Activated CD4-positive, alpha-beta T cell treated with anti-CD3 and anti-CD28 coated beads, Interleukin-2, Interleukin-6, amounts not matched to agents 100 ng/mL and 50 ng/mL, durations not matched to agents 16 hours and 8 hours (primary cell): Measurements from ENCODE around the gene SLCO4A1.

ENCODE experiments used
- DNase-seq: peaks from one replicate; pipeline ENCODE4 v3.0.0-alpha.2; 2020

Gene SLCO4A1

DNA sequence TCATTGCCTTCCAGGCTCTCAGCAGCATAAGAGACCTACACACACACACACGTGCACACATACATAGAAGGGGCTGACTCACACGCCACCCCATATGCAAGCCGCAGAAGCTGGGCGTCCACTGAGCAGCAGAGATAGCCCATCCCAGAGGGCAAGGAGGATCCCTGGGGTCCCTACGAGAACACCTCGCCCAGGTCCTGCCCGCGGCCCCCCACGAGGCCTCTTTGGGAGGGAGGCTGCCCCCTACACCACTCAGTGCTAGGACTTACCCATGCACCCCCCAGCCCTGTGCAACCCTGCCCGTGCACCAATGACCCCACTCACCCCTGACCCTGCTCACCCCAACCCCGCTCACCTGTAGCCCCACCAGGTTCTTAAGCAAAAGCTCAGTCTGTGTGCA is 45.8 kb downstream of the SLCO4A1 start:
- DNase-seq, result no peak

DNA sequence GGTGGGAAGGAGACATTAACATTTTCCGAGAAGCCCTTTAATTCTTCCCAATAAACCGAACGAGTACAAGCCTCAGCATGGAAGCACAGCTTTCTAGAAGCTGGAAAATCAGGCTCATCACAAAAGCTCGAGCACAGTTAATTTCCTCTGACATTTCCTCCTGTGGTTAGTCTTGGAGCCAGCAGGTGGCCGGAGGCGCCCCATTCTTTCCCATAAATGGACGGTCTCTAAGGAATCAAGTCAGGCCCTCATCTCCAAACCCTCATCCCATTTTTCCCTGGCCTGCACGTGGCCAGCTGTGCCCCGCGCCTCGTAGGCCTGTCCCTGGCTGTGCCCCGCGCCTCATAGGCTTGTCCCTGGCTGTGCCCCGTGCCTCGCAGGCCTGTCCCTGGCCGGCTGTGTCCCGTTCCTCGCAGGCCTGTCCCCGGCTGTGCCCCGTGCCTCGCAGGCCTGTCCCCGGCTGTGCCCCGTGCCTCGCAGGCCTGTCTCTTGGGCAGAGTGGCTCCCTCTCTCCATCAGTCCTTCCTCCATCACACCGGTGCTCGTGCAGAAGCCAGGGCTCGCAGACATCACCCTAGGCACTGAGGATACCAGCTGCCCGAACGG is 46.7 kb downstream of the SLCO4A1 start:
- DNase-seq, result no peak

DNA sequence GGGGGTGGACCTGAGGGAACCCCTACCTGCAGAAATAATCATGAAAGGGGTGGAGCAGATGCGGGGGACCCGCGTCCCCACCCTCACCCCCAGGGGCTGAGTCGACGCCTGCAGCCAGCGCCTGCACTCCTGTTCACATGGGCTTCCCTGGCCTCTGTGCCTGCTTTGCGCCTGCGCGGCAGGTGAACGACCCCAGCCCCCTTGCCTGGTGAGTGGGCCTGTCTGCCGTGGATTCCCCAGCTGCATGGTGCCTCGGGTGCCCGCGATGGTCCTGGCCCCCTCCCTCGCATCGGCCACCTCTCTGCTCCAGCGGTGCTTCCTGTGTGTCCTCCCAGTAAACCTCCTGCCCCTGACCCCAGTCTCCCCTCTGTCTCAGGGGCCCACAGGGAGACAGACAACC is 47.6 kb downstream of the SLCO4A1 start:
- DNase-seq, result no peak

DNA sequence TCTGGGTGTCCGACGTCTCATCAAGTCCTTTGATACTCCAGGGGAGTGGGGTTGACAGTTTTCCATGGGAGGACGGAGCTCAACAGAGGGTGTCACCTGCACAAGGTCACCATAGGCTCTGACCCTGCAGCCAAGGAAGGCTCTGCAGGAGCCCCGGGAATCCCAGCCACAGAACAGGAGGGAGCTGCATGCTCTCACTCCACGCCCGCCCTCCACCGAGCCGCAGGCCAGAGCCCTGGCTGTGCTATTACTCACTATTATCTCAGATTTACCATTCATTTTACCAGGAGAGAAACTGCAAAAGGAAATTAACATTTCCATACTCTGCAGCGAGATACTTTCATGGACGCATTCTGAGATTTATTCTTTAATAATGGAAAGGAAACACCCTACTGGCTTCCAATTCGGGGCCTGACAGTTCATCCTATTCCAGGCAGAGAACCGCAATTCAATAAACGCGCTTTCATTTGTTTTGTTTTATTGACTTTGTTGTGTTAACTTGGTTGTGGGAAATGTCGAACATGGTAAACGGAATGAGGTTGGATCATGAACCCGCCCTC is 48.0 kb downstream of the SLCO4A1 start:
- no peak for DNase-seq

DNA sequence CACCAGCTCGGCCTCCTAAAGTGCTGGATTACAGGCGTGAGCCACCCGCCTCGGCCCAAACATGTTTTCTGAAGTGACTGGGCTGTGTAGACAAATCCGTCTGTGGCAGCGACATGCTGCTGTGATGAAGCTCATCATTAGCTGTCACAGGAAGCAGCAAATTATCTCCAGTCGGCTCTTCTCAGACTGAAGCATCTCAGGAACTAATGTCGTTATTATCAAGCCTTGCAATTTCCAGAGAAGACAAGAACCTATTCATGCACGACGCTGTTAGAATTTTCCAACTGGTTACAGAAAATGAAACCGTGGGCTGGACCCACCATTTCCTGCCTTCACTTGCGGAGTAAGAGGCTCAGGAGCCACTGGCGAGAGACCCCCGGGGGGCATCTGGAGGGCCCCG is 49.2 kb downstream of the SLCO4A1 start:
- no peak for DNase-seq

DNA sequence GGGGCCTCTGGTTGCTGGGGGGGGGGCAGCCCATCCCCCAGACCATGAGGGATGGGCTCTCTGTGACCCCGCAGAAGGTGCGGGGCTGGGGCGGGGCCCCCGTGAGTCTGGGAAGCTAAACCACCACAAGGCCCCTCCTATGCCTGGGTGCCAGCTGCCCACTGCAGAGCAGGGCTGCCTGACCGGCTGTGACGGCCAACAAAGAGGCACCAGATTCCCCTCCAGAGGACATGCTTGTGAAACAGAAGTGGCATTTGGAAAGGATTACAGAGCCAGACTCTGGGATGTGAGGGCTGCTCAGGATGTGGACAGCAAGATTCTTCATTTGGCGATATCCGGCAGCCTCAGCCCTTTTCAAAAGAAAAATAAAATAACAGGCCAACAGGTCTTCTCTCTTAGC is 49.9 kb downstream of the SLCO4A1 start:
- no peak for DNase-seq

DNA sequence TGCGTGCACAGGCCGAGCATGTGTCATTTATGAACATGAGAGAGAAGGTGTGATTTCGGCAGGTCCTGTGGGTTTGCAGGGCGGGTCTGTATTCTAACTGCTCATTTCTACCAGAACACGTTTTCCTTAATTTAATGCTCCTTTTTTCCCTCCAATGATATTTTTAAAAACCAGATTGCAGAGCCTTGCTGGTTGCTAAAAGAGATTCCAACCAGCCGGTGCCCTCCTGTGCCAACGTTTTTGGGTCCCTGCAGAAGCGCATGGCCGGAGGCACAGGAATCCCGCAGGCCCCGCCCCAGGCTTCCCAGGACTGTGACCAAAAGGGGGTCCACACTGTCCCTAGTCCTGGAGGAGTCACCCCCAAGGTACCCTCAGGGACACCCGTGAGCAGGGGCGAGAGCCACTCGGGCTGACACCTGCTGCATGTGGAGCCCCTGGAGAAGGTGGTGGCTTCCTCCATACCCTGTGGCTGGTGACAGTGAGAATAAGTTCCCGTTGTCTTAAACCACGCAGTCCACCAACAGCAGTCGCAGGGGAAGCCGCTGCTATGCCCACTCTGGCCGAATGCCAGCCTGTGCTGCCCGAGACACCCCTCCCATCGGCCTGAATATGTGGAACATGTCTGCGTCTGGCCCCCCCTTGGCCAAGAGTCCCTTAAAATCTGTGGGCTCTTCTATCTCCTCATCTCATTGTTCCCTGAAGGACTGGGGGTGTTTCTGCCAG is 50.7 kb downstream of the SLCO4A1 start:
- DNase-seq, result no peak

DNA sequence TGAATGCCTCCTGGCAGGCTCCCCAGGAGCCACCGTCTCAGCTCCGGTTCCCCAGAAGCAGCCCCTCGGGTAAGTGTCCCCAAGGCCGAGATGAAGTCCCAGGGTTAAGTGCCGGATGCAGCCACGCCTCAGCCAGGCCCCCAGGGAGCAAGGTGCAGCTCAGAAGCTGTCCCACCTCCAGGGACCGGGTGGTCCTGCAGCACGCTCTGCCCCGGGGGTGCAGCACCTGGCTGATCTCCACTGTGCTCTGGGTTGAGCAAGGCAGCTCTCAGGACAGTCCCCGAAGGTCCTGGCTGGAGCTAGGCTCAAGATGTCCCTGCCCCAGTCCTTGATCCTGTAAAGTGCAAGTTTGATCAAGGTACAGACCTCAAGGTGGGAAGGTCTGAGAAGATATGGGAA is 51.2 kb downstream of the SLCO4A1 start:
- DNase-seq, result no peak

DNA sequence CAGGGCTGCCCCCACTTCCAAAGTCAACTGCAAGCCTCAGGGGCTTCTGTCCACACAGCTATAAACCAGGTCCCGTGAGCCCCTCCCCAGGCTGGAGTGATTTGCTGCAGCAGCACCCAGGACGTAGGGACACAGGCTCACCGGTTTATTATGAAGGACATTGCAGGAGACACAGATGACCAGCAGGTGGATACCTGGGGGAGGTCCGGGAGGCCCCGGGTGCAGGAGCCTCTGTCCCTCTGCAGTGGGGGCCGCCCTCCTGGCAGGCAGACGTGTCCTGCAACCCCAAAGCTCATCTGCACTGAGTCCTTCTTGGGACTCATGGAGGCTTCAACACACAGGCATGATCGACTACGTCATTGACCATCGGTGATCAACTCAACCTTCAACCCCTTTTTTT is 51.8 kb downstream of the SLCO4A1 start:
- no peak for DNase-seq

DNA sequence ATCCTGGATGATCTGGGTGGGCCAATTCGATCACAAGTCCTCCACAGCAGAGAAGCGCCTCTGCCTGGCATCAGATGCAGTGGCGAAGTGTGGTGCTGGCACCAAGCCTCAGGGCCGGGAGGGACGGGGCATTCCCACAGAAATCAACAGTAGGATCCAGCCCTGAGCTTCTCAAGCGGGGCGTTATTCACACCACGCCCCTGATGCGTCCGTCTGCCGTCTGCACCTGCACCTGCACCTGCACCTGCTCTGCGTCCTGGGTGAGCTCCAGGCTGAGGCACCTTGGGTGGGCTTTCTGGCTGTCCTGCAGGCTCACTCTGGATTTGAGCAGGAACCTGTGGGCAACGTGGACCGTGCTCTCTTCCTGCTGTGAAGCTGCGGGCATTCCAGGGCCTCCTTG is 52.6 kb downstream of the SLCO4A1 start:
- no peak for DNase-seq

DNA sequence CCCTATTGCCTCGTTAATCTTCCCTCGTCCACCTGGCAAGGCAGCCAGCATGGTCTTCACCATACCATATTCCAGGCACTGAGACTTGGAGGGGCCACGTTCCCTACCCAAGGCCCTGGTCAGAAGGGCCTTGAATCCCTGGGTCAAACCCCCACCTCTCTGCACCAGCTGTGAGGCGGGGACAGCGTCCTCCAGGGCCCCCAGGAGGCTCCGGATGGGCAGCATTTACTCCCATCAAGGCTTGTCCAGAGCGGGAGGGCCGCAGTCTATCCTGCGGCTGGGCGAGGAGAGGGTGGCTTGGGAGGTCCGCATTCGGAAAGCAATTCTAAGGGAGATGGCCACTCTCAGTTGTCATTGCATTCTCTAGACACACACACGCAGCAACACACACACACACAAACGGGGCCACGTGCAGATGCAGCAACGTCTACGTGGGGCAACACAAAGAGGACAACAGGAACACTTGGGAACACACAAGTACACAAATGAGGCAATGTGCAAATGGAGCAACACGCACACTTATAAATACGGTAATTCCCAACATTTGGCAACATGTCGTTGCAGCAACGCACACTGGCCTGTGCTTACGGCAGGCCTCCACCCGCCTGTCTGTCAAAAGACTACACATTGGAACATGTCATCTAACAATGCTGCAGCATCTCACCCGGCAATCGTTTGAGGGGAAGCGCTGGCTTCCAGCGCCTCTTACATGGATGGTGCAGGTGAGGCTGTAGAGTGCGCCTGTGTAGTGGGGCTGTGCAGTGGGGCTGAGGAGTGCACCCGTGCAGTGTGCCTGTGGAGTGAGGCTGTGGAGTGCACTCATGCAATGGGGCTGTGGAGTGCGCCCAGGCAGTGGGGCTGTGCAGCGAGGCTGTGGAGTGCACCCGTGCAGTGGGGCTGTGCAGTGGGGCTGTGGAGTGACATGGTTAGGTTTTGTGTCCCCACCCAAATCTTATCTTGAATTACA is 53.4 kb downstream of the SLCO4A1 start:
- no peak for DNase-seq

DNA sequence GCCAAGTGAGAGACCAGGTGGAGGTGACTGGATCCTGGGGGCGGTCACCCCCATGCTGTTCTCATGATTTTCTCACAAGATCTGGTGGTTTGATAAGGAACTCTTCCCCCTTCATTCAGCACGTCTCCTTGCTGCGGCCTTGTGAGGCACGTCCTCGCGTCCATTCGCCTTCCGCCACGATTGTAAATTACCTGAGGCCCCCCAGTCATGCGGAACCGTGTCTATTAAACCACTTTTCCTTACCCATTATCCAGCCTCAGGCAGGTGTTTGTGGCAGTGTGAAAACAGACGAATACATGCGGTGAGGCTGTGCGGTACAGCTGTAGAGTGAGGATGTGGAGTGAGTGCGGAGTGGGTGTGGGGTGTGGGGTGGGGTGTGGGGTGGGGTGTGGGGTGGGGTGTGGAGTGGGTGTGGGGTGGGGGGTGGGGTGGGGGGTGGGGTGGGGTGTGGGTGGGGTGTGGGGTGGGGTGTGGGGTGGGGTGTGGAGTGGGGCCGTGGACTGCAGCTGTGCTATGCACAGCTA is 54.2 kb downstream of the SLCO4A1 start:
- DNase-seq, result no peak

DNA sequence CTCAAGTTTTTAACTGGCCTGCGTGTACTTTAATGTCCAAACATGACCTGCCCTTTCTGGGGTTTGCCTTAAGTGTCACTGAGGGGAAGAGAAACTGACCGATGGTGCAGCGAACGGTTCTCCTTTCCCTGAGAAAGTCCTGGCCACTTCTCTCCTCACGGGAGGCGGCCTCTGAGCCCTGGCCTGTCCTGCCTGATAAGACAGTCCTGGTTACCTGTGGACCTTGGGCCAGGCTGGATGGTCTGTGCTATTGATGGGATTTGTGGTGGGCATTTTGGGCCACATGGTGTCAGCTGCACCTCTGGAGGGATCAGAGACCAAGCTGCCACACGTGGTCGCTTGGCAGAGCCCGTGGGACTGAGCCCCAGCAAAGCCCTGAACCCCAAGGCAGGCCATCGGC is 54.7 kb downstream of the SLCO4A1 start:
- no peak for DNase-seq

DNA sequence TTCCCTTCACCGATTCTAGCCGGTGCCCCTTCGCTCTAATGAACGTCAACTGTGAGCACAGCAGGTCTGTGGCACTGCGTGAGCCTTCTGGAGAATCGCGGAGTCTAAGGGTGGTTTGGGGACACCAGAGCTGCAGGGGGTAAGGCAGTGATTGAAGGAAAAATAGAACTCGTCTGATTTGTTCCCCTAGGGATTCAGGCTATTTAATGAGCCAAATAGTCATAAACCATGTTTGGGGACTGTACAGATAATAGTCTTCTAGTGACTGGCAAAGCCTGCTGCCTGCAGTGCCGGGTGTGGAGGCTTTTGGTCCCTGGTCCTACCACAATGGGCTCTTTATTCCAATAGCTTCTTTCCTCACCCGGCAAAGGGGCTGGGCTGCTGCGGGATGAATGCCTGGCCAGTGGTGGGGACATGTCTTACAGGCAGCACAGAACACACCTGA is 55.2 kb downstream of the SLCO4A1 start:
- DNase-seq, result no peak

DNA sequence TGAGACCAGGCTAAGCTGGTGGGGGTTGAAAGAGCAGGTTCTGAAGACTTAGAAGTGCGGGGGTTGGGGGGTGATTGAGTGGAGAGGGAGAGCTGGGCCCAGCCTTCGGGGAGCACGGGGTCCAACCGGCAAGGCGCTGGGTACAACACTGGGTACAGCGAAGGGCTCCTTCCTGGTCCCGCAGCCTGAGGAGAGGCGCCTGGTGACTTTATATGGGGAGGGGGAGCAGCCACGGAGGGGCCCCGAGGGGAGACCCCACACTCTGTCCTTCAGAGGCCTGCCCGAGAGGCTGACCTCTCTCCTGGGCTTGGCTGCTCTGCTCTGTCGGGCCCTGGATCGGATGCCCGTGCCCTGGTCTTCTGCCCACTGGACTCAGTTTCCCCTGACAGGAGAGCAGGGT is 55.9 kb downstream of the SLCO4A1 start:
- no peak for DNase-seq

DNA sequence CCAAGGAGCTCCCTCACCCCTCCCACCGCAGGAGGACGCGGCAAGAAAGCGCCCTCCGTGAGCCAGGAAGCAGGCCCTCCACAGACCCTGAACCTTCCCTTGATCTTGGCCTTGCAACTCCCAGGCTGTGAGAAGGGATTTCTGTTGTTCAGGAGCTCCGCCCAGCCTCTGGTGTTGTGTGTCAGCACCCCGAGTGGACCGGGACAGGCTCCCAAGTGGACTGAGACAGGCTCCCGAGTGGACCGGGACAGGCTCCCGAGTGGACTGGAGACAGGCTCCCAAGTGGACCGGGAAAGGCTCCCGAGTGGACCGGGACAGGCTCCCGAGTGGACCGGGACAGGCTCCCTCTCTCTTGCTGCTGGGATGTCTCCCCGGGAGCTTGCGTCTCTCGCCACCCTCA is 57.0 kb downstream of the SLCO4A1 start:
- no peak for DNase-seq

DNA sequence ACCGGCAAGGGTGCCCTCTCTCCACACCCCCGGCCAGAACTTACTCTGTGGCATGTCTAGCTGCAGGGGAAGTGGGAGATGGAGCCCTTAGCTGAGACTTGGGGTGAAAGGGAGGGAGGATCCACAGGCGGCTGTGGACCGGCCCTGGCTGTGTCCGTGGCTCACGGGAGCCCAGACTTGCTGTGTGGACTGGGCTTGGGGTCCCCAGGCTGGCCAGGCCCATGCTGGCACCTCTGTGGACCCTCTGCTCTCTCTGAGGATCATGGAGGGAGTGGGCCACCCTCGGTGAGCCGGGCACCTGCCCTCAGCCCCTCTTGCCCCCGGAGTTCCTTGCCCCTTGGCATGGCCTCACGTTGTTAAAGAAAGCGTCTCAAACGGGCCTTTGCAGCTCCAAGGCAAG is 57.4 kb downstream of the SLCO4A1 start:
- no peak for DNase-seq

DNA sequence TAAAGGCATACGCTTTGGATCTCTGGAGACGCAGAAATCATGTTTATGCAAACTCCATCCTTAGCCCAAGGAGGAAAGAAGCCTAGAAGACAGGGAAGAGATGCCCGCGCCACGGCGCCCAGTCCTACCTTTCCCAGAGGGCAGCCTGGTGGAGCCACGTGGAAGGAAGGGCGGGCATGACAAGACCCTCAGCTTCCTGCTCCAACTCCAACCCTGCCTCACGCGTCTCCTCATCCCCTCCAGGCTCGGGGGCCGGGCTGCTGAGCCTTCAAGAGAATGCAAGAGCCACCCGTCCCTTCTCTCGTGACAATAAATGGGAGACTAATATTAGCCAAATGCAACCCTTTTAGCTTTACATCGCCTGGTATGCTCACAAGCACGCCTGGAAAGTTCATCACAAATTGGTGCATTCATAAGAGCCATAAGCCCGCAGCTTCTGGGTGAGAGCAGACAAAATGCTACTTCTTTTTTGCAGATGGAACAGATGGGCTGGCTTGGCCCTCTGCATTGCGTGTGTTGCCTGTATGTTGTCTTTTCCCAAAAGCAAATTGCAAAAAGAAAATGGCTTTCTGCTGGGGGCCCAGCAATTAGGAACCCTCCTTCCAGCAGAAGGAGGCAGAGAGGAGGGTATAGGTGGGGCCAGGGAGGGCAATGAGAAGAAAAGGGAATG is 58.1 kb downstream of the SLCO4A1 start:
- DNase-seq, result no peak

DNA sequence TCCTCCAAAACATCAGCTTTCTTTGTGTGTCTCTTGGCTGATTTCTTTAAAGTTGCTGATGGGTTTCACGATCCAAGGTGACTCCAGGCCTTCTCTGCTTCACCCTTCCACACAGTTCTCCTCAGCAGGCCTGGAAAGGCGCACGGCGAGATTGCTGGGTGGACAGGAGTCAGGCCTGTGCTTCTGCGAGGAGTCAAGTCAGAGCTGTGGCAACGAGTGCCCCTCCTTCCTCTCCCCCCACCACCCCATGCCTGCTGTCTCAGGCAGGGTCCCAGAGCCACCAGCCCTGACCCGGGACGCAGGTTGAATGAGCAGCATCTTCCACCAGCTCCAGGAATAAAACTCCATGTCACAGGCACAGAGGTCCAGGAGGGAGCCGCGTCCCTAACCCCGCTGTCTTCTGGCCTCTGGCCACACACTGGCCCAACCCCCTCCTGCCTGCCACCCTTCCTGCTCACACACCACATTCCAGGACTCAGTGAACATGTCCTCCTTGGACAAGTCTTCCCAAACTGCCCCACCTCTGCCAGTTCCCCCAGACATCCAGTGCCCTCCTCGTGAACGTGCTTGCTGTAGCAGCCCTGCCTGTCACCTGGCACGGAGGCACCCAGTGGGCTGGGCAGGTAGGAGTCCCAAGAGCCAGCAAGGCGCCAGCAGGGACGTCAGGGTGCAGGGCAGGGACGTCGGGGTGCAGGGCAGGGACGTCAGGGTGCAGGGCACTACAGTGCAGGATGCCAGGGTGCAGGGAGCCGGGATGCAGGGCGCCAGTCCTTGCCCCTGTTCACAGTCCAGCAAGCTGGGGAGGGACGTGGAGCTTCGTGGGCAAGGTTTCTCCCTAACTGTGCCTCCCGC is 59.1 kb downstream of the SLCO4A1 start:
- no peak for DNase-seq

DNA sequence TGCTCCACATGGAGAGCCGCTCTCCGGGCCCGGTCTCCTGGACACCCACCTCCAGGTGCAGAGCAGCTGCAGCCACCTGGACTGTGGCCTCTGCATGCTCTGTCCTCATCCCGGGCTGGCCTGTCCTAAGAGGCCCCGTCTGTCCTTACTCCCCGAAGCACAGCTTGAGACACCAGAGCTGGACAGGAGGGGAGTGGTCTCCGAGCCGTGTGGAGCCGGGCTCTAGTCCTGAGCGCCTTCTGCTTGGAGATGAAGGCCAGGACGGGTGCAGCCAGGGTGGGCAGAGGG is 59.7 kb downstream of the SLCO4A1 start:
- DNase-seq, result no peak

DNA sequence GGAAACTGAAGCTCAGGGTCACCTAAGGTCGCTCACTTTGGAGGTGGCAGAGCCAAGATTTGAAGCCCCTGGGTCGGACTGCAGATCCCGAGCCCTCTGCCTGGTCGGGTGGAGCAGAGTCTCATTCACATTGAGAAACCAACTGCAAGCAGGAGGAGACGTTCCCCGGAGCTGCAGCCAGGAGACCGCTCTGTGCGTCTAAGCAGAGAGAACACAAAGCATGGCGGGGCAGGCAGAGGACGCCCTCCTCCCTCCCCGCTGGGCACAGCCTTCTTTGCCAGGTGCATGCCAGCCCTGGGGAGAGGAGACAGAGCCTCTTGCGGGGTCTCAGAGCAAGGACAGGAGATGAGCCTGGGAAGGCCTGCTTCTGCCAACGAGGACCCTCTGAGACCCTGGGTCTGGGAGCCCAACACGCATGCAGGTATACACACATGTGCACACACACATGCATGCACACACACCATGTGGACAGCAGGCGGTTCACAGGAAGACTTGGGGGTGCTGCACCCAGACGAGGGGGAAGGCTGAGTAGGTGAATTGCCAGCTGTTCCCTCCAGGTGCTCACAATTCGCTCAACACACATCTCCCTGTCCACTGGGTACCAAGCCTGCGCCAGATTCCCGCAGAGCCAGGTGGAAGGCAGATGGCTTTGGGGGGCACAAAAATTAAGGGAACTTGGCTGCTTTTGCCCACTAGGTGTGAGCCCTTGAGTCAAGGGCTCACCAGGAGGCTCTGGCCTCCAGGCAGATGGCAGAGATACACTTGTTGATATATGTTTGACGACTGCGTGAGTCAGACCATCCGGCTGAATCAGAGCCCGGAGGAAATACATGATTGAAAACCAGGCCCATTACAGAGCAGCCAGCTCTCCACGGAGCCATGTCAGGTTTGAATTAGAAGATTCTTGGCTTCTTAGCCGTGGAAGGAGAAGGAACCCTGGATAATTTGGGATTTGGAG is 60.9 kb downstream of the SLCO4A1 start:
- peak; percentile 47 for DNase-seq
